Prostate gland (tissue), 2 donors: ENCODE results near the gene RRM1.

Experiments used
- POLR2A ChIP-seq: fragments of 450-650 bp; IDR thresholded peaks from one replicate; pipeline ENCODE4 v1.6.1; 2016; ENCODE audit warnings: antibody characterized with exemption, mild to moderate bottlenecking
- TF ChIP-seq, protein P1 (sequence below), 4 experiments: fragments of 200-600 bp in 2 of 4; fragments of 450-650 bp in 2 of 4; sonication (generic) in 2 of 4; IDR thresholded peaks; 1 replicate in 3 of 4; 2 replicates in 1 of 4; pipeline ENCODE4 v1.5.1; 2016 to 2019; ENCODE audit warnings: antibody characterized with exemption in 4 of 4, mild to moderate bottlenecking in 2 of 4, moderate library complexity in 2 of 4

DNA sequence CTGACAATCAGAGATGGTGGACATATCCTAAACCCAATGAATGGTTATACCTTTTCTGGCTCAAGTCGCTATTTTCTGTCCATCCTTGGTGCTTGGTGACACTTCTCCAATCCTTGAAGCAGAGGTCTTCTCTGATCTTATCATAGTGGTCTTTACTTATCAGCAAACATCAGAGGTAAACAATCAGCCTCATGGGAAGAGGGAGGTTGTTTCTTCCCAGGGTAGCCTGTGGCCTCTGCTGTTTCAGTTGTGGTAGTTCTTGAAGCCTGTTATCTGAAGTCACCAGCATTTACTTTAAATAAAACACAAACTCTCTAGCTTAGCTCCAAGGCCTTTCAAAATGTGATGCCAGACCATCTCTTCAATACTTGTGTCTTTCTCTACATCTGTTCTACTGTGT is 66.7 kb downstream of the RRM1 start:
- TF ChIP-seq, protein P1, sequence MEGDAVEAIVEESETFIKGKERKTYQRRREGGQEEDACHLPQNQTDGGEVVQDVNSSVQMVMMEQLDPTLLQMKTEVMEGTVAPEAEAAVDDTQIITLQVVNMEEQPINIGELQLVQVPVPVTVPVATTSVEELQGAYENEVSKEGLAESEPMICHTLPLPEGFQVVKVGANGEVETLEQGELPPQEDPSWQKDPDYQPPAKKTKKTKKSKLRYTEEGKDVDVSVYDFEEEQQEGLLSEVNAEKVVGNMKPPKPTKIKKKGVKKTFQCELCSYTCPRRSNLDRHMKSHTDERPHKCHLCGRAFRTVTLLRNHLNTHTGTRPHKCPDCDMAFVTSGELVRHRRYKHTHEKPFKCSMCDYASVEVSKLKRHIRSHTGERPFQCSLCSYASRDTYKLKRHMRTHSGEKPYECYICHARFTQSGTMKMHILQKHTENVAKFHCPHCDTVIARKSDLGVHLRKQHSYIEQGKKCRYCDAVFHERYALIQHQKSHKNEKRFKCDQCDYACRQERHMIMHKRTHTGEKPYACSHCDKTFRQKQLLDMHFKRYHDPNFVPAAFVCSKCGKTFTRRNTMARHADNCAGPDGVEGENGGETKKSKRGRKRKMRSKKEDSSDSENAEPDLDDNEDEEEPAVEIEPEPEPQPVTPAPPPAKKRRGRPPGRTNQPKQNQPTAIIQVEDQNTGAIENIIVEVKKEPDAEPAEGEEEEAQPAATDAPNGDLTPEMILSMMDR (IDR thresholded peaks at IDR 0.05), result no peak
- no peak for TF ChIP-seq POLR2A
